Cardiac muscle cell (in vitro differentiated cells and primary cell): ENCODE results near the gene RETSAT. TPM values are rescaled to one million over a fixed set of nuclear protein-coding genes. Genes with fewer than 3 reads are reported as not detected.

Experiments
- DNase-seq, 2 donors: peaks; one replicate each; pipeline versions ENCODE4 v3.0.0 to v3.0.0-alpha.2; 2010 to 2017; ENCODE audit warnings: low read depth in 1 of 2, low spot score in 1 of 2
- H3K27ac ChIP-seq: fragments of 200-600 bp; sonication (generic); 2 replicates; pipeline ENCODE4 v1.5.1; 2016
- H3K27me3 ChIP-seq: fragments of 200-600 bp; sonication (generic); 2 replicates; pipeline ENCODE4 v1.6.0; 2016; ENCODE audit warnings: control low read depth
- H3K36me3 ChIP-seq: fragments of 200-600 bp; sonication (generic); 2 replicates; pipeline ENCODE4 v1.5.1; 2016; ENCODE audit warnings: control low read depth
- H3K4me1 ChIP-seq: fragments of 200-600 bp; sonication (generic); 2 replicates; pipeline ENCODE4 v1.8.1; 2017; ENCODE audit warnings: low read depth, mild to moderate bottlenecking, mixed run types
- H3K4me3 ChIP-seq: fragments of 200-600 bp; sonication (generic); 2 replicates; pipeline ENCODE4 v1.5.1; 2016; ENCODE audit warnings: mild to moderate bottlenecking
- H3K9me3 ChIP-seq: fragments of 200-600 bp; sonication (generic); 2 replicates; pipeline ENCODE4 v1.5.1; 2017; ENCODE audit warnings: low read depth, mild to moderate bottlenecking, control low read depth
- CTCF ChIP-seq: IDR thresholded peaks from 2 replicates; pipeline ENCODE4 v1.5.1; 2012; ENCODE audit warnings: low read depth, mild to moderate bottlenecking, low read length
- polyA plus RNA-seq: library from polyadenylated mRNA; unstranded; fragments of >200 nt; fragmentation: Nextera tagmentation; extraction: Ambion mirVana; gene quantifications from 2 replicates; pipeline ENCODE4 v1.2.1, GENCODE V29; 2016
- total RNA-seq: library from RNA; depleted of rRNA; stranded (reverse); fragments of >200 nt; gene quantifications from 2 replicates; pipeline ENCODE4 v1.2.3, GENCODE V29; 2016

RETSAT gene
- total and polyA plus RNA-seq, 2 experiments from 2014 or later, result 5.7 to 17.6 TPM

GRCh38 chr2:85310330-85310729, 44.0 kb downstream of the RETSAT start:
- H3K27ac ChIP-seq, result no peak overlapping the region
- no peak overlapping the region for H3K4me3 ChIP-seq
- no peak for DNase-seq
- no peak for TF ChIP-seq CTCF
- H3K27me3 ChIP-seq, result no peaks in the 10 kb centered on the region
- H3K36me3 ChIP-seq, result peaks cover 4% of the 10 kb centered on the region
- no peaks in the 10 kb centered on the region for H3K9me3 ChIP-seq
- H3K4me1 ChIP-seq, result no peaks in the 10 kb centered on the region

DNA sequence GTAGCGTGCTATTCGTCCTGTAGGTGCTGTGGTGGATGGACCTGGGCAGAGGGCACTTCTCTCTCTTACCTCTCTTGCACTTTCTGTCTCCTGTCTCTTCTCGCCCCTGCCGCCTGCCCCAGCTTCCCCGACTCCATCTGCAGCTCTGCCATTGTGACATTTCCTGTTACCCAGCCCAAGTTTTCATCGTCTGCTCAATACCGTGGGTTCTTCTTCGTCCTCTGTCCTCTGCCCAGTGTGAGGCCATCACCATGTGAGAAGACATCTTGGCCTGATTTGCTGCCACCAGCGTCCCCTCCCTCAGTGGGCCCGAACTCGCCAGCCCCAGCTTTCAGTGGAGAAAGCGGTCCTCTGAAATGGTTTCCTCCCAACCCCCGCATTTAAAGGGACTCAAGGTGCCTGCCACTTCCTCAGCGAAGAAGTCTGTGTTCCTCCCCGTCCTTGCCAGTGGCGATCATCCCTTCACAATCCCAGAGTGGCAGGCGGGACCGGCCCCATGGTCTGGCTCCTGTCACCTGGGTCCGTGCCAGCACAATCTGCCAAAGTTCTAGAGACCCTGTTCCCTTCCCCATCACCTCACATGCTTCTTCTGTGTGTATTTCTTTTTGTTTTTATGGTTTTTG, 44.5 kb downstream of the RETSAT start:
- H3K36me3 ChIP-seq, result peaks cover 4% of the 10 kb centered on the region
- H3K4me3 ChIP-seq, result no peak overlapping the region
- no peak overlapping the region for H3K27ac ChIP-seq
- H3K4me1 ChIP-seq, result no peaks in the 10 kb centered on the region
- no peak for TF ChIP-seq CTCF
- no peaks in the 10 kb centered on the region for H3K27me3 ChIP-seq
- H3K9me3 ChIP-seq, result no peaks in the 10 kb centered on the region
- DNase-seq, result no peak

DNA sequence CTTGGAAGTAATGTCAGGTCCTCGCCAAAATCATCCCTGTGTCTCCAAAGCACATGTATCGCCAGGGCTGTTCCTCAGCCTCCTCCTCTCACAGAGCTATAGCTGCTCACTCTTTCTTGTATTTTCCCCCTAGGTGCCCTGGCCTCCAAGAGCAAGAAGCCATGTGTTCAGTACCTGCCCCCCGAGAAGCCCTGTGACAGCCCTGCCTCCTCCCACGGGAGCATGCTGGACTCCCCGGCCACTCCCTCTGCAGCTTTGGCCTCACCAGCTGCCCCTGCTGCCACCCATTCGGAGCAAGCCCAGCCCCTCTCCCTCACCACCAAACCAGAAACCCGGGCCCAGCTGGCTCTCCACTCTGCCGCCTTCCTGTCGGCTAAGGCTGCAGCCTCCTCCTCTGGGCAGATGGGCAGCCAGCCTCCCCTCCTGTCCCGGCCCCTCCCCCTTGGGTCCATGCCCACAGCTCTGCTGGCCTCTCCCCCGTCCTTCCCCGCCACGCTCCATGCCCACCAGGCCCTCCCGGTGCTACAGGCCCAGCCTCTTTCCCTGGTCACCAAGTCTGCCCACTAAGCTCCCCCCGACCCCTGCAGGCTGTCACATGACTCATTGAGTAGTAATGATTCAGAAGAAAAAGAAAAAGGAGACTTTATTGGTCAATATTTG, 45.3 kb downstream of the RETSAT start:
- H3K27ac ChIP-seq, result no peak overlapping the region

DNA sequence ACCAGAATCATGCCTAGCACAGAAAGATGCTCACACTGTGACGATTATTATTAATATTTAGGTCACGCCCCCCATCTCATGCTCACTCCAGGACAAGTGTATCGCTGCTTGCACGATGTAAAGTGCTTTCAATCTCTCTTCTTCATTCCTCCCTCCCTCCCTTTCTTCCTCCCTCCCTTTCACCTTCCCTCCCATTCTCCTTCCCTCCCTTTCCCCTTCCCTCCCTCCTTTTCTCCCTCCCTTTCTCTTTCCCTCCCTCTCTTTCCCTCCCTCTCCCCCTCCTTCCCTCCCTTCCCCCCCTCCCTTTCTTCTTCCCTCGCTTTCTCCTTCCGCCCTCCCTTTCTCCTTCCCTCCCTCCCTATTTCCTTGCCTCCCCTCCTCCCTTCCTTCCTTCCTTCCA, 46.1 kb downstream of the RETSAT start:
- no peak for DNase-seq
- Histone ChIP-seq H3K27me3 (no peaks in the 10 kb centered on the region), H3K4me1 (no peaks in the 10 kb centered on the region), H3K9me3 (no peaks in the 10 kb centered on the region), H3K4me3 (no peak overlapping the region), H3K27ac (no peak overlapping the region), H3K36me3 (peaks cover 4% of the 10 kb centered on the region)
- TF ChIP-seq CTCF, result no peak

More for the DNA sequence above, 45.3 kb downstream of the RETSAT start:
- Histone ChIP-seq H3K9me3 (no peaks in the 10 kb centered on the region), H3K4me3 (no peak overlapping the region), H3K4me1 (no peaks in the 10 kb centered on the region), H3K36me3 (peaks cover 4% of the 10 kb centered on the region), H3K27me3 (no peaks in the 10 kb centered on the region)
- DNase-seq, result peak in 1 of 2 donors; percentile 69
- TF ChIP-seq CTCF, result no peak

DNA sequence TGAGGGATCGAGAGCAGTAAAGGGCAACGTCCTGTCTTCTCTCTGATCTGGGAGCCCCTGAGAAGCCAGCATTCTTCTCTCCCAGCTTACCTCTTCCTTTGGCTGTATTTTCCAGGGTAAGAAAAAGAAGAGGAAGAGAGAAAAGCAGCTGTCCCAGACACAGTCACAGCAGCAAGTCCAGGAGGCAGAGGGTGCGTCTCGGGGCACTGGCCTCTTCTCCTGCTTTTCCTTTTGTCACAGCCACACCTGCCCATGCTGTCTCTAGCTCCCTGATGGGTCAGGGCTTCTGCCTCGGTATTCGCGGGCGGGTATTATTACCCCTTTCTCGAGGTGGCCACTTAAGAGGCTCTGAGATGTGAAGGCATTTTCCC, 46.8 kb downstream of the RETSAT start:
- Histone ChIP-seq H3K4me1 (no peaks in the 10 kb centered on the region), H3K4me3 (no peak overlapping the region), H3K9me3 (no peaks in the 10 kb centered on the region), H3K27me3 (no peaks in the 10 kb centered on the region), H3K36me3 (peaks cover 4% of the 10 kb centered on the region), H3K27ac (no peak overlapping the region)
- DNase-seq, result no peak
- TF ChIP-seq CTCF, result no peak
